GM12878 (cell line): ENCODE data around the gene LPCAT4. TPM values are rescaled to one million over a fixed set of nuclear protein-coding genes. Genes with fewer than 3 reads are reported as not detected.
A peak's percentile ranks its signal among the peaks of the same experiment; 100 is the strongest.

Source experiments
- ATAC-seq: fragments of 200-7000 bp; cut with Tn5 transposase; 3 replicates; pipeline ENCODE4 v1.9.1; 2020; ENCODE audit warnings: mild to moderate bottlenecking, moderate library complexity
- BruUV-seq: library from RNA; stranded (reverse); fragments of 400-500 nt; replicated peaks from 2 replicates; lab custom pipeline; 2021; lab: Mats Ljungman, UMichigan
- CTCF ChIA-PET: fragments of 300-600 bp; sonication (Branson Sonifier 250); formaldehyde crosslinking; extraction: SDS; loops from one replicate; lab custom pipeline; 2021; ENCODE audit warnings: inconsistent platforms; lab: Yijun Ruan, JAX
- POLR2A ChIA-PET: fragments of 350-600 bp; formaldehyde crosslinking; extraction: SDS; loops from one replicate; lab custom pipeline; 2021; ENCODE audit warnings: inconsistent platforms; lab: Charles Lee
- RAD21 ChIA-PET: fragments of 300-600 bp; sonication (Branson Sonifier 250); formaldehyde crosslinking; loops from one replicate; lab custom pipeline; 2023; ENCODE audit warnings: antibody characterized with exemption; ENCODE audit not compliant: unreplicated experiment; lab: Charles Lee
- SMC1A ChIA-PET: fragments of 300-600 bp; sonication (Branson Sonifier 250); formaldehyde crosslinking; loops from one replicate; lab custom pipeline; 2023; ENCODE audit not compliant: unreplicated experiment, uncharacterized antibody; lab: Charles Lee
- DNase-seq: peaks from one replicate; pipeline ENCODE4 v3.0.0-alpha.2; 2011; ENCODE audit warnings: low read depth, low spot score
- FAIRE-seq: peaks from 3 replicates; lab custom pipeline; 2011; peaks lifted over from hg19 to GRCh38; lab: Jason Lieb, UNC
- H2AFZ ChIP-seq: 2 replicates; pipeline ENCODE4 v1.6.0; 2011; ENCODE audit warnings: low read depth, low read length, control low read depth; ENCODE audit not compliant: control insufficient read depth
- H3K27ac ChIP-seq: 2 replicates; pipeline ENCODE4 v1.5.1; 2011; ENCODE audit warnings: control low read depth; ENCODE audit not compliant: control insufficient read depth, insufficient read depth
- H3K27me3 ChIP-seq, 2 experiments: replicated peaks in 1 of 2; 2 replicates each; pipeline versions ENCODE4 v1.6.0 to v1.6.1; 2011; ENCODE audit warnings: low read length in 1 of 2; ENCODE audit not compliant: control insufficient read depth in 2 of 2, insufficient read depth in 2 of 2
- H3K36me3 ChIP-seq, 2 experiments: 2 replicates each; pipeline ENCODE4 v1.5.1; 2011; ENCODE audit warnings: low read length in 1 of 2; ENCODE audit not compliant: control insufficient read depth in 2 of 2, insufficient read depth in 2 of 2
- H3K4me1 ChIP-seq: 2 replicates; pipeline ENCODE4 v1.6.1; 2011; ENCODE audit warnings: mild to moderate bottlenecking, low read length, moderate library complexity, mixed read lengths; ENCODE audit not compliant: control insufficient read depth, insufficient read depth
- H3K4me2 ChIP-seq: 2 replicates; pipeline ENCODE4 v1.6.0; 2011; ENCODE audit warnings: control low read depth; ENCODE audit not compliant: control insufficient read depth, insufficient read depth
- H3K4me3 ChIP-seq: fragments of 200-600 bp; sonication (generic); 2 replicates; pipeline ENCODE4 v1.5.1; 2016
- H3K79me2 ChIP-seq: 2 replicates; pipeline ENCODE4 v1.6.0; 2011; ENCODE audit warnings: low read length; ENCODE audit not compliant: control insufficient read depth, insufficient read depth
- H3K9ac ChIP-seq: 2 replicates; pipeline ENCODE4 v1.8.0; 2011; ENCODE audit warnings: low read length, control low read depth, mixed read lengths; ENCODE audit not compliant: control insufficient read depth, insufficient read depth
- H3K9me3 ChIP-seq: replicated peaks from 3 replicates; pipeline ENCODE4 v1.5.1; 2011; ENCODE audit warnings: mild to moderate bottlenecking, low read length; ENCODE audit not compliant: control insufficient read depth, insufficient read depth
- H4K20me1 ChIP-seq: 2 replicates; pipeline ENCODE4 v1.6.0; 2011; ENCODE audit not compliant: control insufficient read depth, insufficient read depth
- GABPA ChIP-seq: IDR thresholded peaks from 2 replicates; pipeline ENCODE4 v1.6.1; 2014; ENCODE audit warnings: antibody characterized with exemption, low read depth, mild to moderate bottlenecking, inconsistent platforms
- MXI1 ChIP-seq: fragments of 150-350 bp; IDR thresholded peaks from 2 replicates; pipeline ENCODE4 v1.6.1; 2011; ENCODE audit warnings: low read depth, mild to moderate bottlenecking, inconsistent platforms, low read length, improper control_type of control experiment
- RUNX3 ChIP-seq: IDR thresholded peaks from 2 replicates; pipeline ENCODE4 v1.6.1; 2012; ENCODE audit warnings: low read length, inconsistent platforms
- SREBF2 ChIP-seq: IDR thresholded peaks from 2 replicates; pipeline ENCODE4 v1.6.1; 2012; ENCODE audit warnings: mild to moderate bottlenecking, low read length
- WGBS: methylation state at CpG from one replicate; pipeline ENCODE4 v1.1.6; 2016; ENCODE audit warnings: low lambda C conversion rate; ENCODE audit not compliant: insufficient replicate concordance, insufficient coverage; ENCODE audit errors: missing lambda C conversion rate; 5-methylcytosine and 5-hydroxymethylcytosine counted together
- in situ Hi-C: fragments of 300-500 bp; cut with MboI; formaldehyde crosslinking; loops from 9 replicates; pipeline ENCODE4 v1.14.3; 2018; ENCODE audit warnings: mixed read lengths
- intact Hi-C: fragments of 100-400 bp; cut with micrococcal nuclease; formaldehyde crosslinking; loops from one replicate; pipeline ENCODE4 v1.14.2; 2022; ENCODE audit not compliant: unreplicated experiment
- polyA plus RNA-seq, 11 experiments: library from polyadenylated mRNA; depleted of rRNA in 4 of 11; unstranded in 6 of 11; stranded (reverse) in 5 of 11; fragments of >200 nt; fragmentation: Nextera tagmentation in 4 of 11; fragmentation: Illumina TruSeq in 1 of 11; extraction: Ambion mirVana in 4 of 11; extraction: Trizol in 1 of 11; gene quantifications; 1 replicate in 1 of 11; 2 replicates in 10 of 11; pipeline versions ENCODE4 v1.2.1 to v1.2.3, GENCODE V29; 2011 to 2016; ENCODE audit warnings: inconsistent platforms in 2 of 11, missing spikeins in 2 of 11, low read depth in 1 of 11
- total RNA-seq, 4 experiments: library from RNA; depleted of rRNA in 3 of 4; stranded (reverse); fragments of >200 nt in 3 of 4; fragmentation: Illumina TruSeq in 1 of 4; extraction: Trizol in 1 of 4; gene quantifications; 2 replicates each; pipeline versions ENCODE4 v1.2.1 to v1.2.3, GENCODE V29; 2013 to 2021

The LPCAT4 gene
- total and polyA plus RNA-seq, 10 of the 15 experiments (the other 5 are each of a cell fraction or from before 2014, with no cell fraction given): 14.4 to 57.2 (median 33.0) TPM

- Histone ChIP-seq H3K79me2 (peaks cover 94% of the 10 kb centered on the region), H4K20me1 (no peaks in the 10 kb centered on the region), H3K36me3 (peaks cover 0 to 17% of the 10 kb centered on the region in 2 experiments; a peak in 1 of 4 replicates), H3K4me3 (peak overlapping the region; percentile 35; the same call in 1 of the 2 replicates), H3K27me3 (no peaks in the 10 kb centered on the region), H3K9me3 (no peaks in the 10 kb centered on the region; the same call in 2 of the 3 replicates), H3K4me1 (peaks cover 20% of the 10 kb centered on the region), H3K9ac (no peak overlapping the region), H3K27ac (peak overlapping the region; percentile 25; the same call in 1 of the 2 replicates), H3K4me2 (peak overlapping the region; percentile 62; the same call in 1 of the 2 replicates), H2AFZ (no peak overlapping the region)
- DNase-seq (no peak), FAIRE-seq (no peak), ATAC-seq (no peak)
- TF ChIP-seq GABPA (no peak), MXI1 (no peak), SREBF2 (no peak), RUNX3 (peak; percentile 41; the same call in 1 of the 2 replicates)
- 63% methylated on average over 3 of the region's 3 CpGs for WGBS
- ChIA-PET CTCF (interaction anchor here (0.6 to 2.6 kb wide), 4 partner anchors 49 to 81 kb away, joined by 3 to 9 read pairs (median 6); partner anchors contain the start of gene LPCAT4), RAD21 (interaction anchor here (1.3 to 2.3 kb wide), 3 partner anchors 14 to 73 kb away, joined by 4 to 20 read pairs (median 5); no protein-coding TSS in a partner anchor), POLR2A (interaction anchor here (0.7 to 2.3 kb wide), 3 partner anchors 15 to 29 kb away, joined by 3 to 8 read pairs (median 4); no protein-coding TSS in a partner anchor), SMC1A (interaction anchor here (0.8 to 6.6 kb wide), 9 partner anchors 11 to 95 kb away, joined by 3 to 107 read pairs (median 8); no protein-coding TSS in a partner anchor)
- intact Hi-C loops: no loop called here
- TSS peak; percentile 28 for BruUV-seq
- in situ Hi-C loops: no loop called here
These were observed 52.2 kb downstream of the LPCAT4 start for GRCh38 chr15:34314491-34315490.
